Measurements from ENCODE around the gene ADGRG4.
"Not testable (repeated sequence)": the region's sequence is repeated elsewhere in the genome, so short reads cannot be mapped to it uniquely, and the experiment has no call there.

ADGRG4 gene

GRCh38 chrX:136425996-136426395, 125.2 kb downstream of the ADGRG4 start:
- in situ Hi-C loops (cut with HindIII; ENCODE audit: low sequenced_read_pairs), result no loop called here
- no peak for DNase-seq (ENCODE audit: low read depth)
- H3K4me3 ChIP-seq (ENCODE audit: low read depth, low read length), result no peak overlapping the region
- no peak for TF ChIP-seq CTCF (IDR thresholded peaks at IDR 0.05; ENCODE audit: low read depth, low read length, missing control alignments)

GRCh38 chrX:136431625-136432024, 130.9 kb downstream of the ADGRG4 start:
- in situ Hi-C loops (cut with HindIII; ENCODE audit: low sequenced_read_pairs), result no loop called here
- no peak for TF ChIP-seq CTCF (IDR thresholded peaks at IDR 0.05; ENCODE audit: low read depth, low read length, missing control alignments)
- H3K4me3 ChIP-seq (ENCODE audit: low read depth, low read length), result no peak overlapping the region
- DNase-seq (ENCODE audit: low read depth), result no peak

GRCh38 chrX:136437774-136438173, 137.0 kb downstream of the ADGRG4 start:
- H3K4me3 ChIP-seq (ENCODE audit: low read depth, low read length), result no peak overlapping the region
- no peak for TF ChIP-seq CTCF (IDR thresholded peaks at IDR 0.05; ENCODE audit: low read depth, low read length, missing control alignments)
- DNase-seq (ENCODE audit: low read depth), result no peak
- in situ Hi-C loops (cut with HindIII; ENCODE audit: low sequenced_read_pairs), result no loop called here

- in situ Hi-C loops (cut with HindIII; ENCODE audit: low sequenced_read_pairs), result no loop called here
- DNase-seq (ENCODE audit: low read depth), result no peak
- no peak for TF ChIP-seq CTCF (IDR thresholded peaks at IDR 0.05; ENCODE audit: low read depth, low read length, missing control alignments)
- H3K4me3 ChIP-seq (ENCODE audit: low read depth, low read length), result no peak overlapping the region
Measured at GRCh38 chrX:136438192-136438591, 137.4 kb downstream of the ADGRG4 start.

GRCh38 chrX:136445674-136446073, 144.9 kb downstream of the ADGRG4 start:
- in situ Hi-C loops (cut with HindIII; ENCODE audit: low sequenced_read_pairs); H3K4me3 ChIP-seq (ENCODE audit: low read depth, low read length); DNase-seq (ENCODE audit: low read depth): not testable (repeated sequence)

GRCh38 chrX:136446208-136446607, 145.4 kb downstream of the ADGRG4 start:
- no peak overlapping the region for H3K4me3 ChIP-seq (ENCODE audit: low read depth, low read length)
- no peak for DNase-seq (ENCODE audit: low read depth)
- in situ Hi-C loops (cut with HindIII; ENCODE audit: low sequenced_read_pairs), result no loop called here
- TF ChIP-seq CTCF (IDR thresholded peaks at IDR 0.05; ENCODE audit: low read depth, low read length, missing control alignments), result no peak

GRCh38 chrX:136447308-136447707, 146.5 kb downstream of the ADGRG4 start:
- TF ChIP-seq CTCF (IDR thresholded peaks at IDR 0.05; ENCODE audit: low read depth, low read length, missing control alignments), result no peak
- DNase-seq (ENCODE audit: low read depth), result no peak
- H3K4me3 ChIP-seq (ENCODE audit: low read depth, low read length), result no peak overlapping the region
- in situ Hi-C loops (cut with HindIII; ENCODE audit: low sequenced_read_pairs), result no loop called here
